Endothelial cell of umbilical vein (primary cell): ENCODE results near the gene SOX30. TPM values are rescaled to one million over a fixed set of nuclear protein-coding genes. Genes with fewer than 3 reads are reported as not detected.

Experiments
- BruUV-seq: library from RNA; stranded (reverse); fragments of 400-500 nt; replicated peaks from 2 replicates; lab custom pipeline; 2021; lab: Mats Ljungman, UMichigan
- CTCF ChIA-PET: fragments of 300-600, 350-600 bp; sonication (Branson Sonifier 250); formaldehyde crosslinking; loops from one replicate; lab custom pipeline; 2021; ENCODE audit warnings: antibody characterized with exemption, inconsistent platforms; lab: Charles Lee
- POLR2A ChIA-PET: fragments of 300-600, 350-600 bp; sonication (Branson Sonifier 250); formaldehyde crosslinking; loops from one replicate; lab custom pipeline; 2021; ENCODE audit warnings: antibody characterized with exemption, inconsistent platforms; lab: Charles Lee
- DNase-seq: peaks from one replicate; pipeline ENCODE4 v3.0.0-alpha.2; 2011; ENCODE audit warnings: low read depth, low spot score
- FAIRE-seq: peaks from 2 replicates; lab custom pipeline; 2011; peaks lifted over from hg19 to GRCh38; lab: Jason Lieb, UNC
- H2AFZ ChIP-seq: 2 replicates; pipeline ENCODE4 v1.6.0; 2012; ENCODE audit warnings: low read depth, low read length, control low read depth, inconsistent platforms
- H3K27ac ChIP-seq: 2 replicates; pipeline ENCODE4 v1.5.1; 2011; ENCODE audit warnings: low read depth, mild to moderate bottlenecking, control low read depth, low read length, moderate library complexity; ENCODE audit not compliant: insufficient read depth
- H3K27me3 ChIP-seq, 2 experiments: 2 replicates each; pipeline versions ENCODE4 v1.6.0 to v1.6.1; 2011; ENCODE audit warnings: low read length in 2 of 2, mixed read lengths in 1 of 2; ENCODE audit not compliant: control insufficient read depth in 2 of 2, insufficient read depth in 2 of 2
- H3K36me3 ChIP-seq, 2 experiments: 2 replicates in 1 of 2; 3 replicates in 1 of 2; pipeline ENCODE4 v1.5.1; 2011; ENCODE audit warnings: low read length in 2 of 2, mild to moderate bottlenecking in 1 of 2, moderate library complexity in 1 of 2; ENCODE audit not compliant: control insufficient read depth in 2 of 2, insufficient read depth in 2 of 2; ENCODE audit errors: extremely low read depth in 1 of 2
- H3K4me1 ChIP-seq: 3 replicates; pipeline ENCODE4 v1.5.1; 2011; ENCODE audit warnings: mild to moderate bottlenecking, low read length; ENCODE audit not compliant: control insufficient read depth, insufficient read depth; ENCODE audit errors: extremely low read depth
- H3K4me2 ChIP-seq: 2 replicates; pipeline ENCODE4 v1.6.1; 2011; ENCODE audit warnings: low read length, control low read depth, mixed read lengths; ENCODE audit not compliant: insufficient read depth
- H3K4me3 ChIP-seq, 3 experiments: fragments of 200-600 bp in 1 of 3; sonication (generic), shearing (Covaris generic) in 1 of 3; replicated peaks in 1 of 3; 2 replicates each; pipeline ENCODE4 v1.5.1; 2011 to 2016; ENCODE audit warnings: control low read depth in 3 of 3, low read length in 3 of 3, mild to moderate bottlenecking in 2 of 3, inconsistent platforms in 1 of 3, low read depth in 1 of 3, moderate library complexity in 1 of 3; ENCODE audit not compliant: insufficient read depth in 1 of 3
- H3K79me2 ChIP-seq: 2 replicates; pipeline ENCODE4 v1.6.0; 2012; ENCODE audit warnings: low read length, inconsistent platforms; ENCODE audit not compliant: control insufficient read depth, insufficient read depth
- H3K9ac ChIP-seq: replicated peaks from 2 replicates; pipeline ENCODE3; 2011; ENCODE audit warnings: low read length, control low read depth; ENCODE audit not compliant: insufficient read depth; ENCODE audit errors: extremely low read depth
- H3K9me1 ChIP-seq: replicated peaks from 3 replicates; pipeline ENCODE4 v1.6.0; 2011; ENCODE audit warnings: mild to moderate bottlenecking, low read length; ENCODE audit not compliant: control insufficient read depth, insufficient read depth; ENCODE audit errors: extremely low read depth
- H3K9me3 ChIP-seq: replicated peaks from 2 replicates; pipeline ENCODE4 v1.5.1; 2012; ENCODE audit warnings: low read length, inconsistent platforms; ENCODE audit not compliant: control insufficient read depth, insufficient read depth
- H4K20me1 ChIP-seq: replicated peaks from 2 replicates; pipeline ENCODE3; 2011; ENCODE audit warnings: mild to moderate bottlenecking, low read length; ENCODE audit not compliant: control insufficient read depth, insufficient read depth; ENCODE audit errors: extremely low read depth
- CTCF ChIP-seq, 2 donors: IDR thresholded peaks; 1 replicate in 1 of 2; 2 replicates in 1 of 2; pipeline ENCODE4 v1.5.1; 2011; ENCODE audit warnings: low read length in 2 of 2, mild to moderate bottlenecking in 2 of 2, moderate library complexity in 2 of 2, control low read depth in 1 of 2, inconsistent platforms in 1 of 2, low read depth in 1 of 2; ENCODE audit not compliant: insufficient read depth in 1 of 2; ENCODE audit errors: extremely low read depth in 1 of 2
- FOS ChIP-seq: IDR thresholded peaks from 2 replicates; pipeline ENCODE4 v1.6.1; 2011; ENCODE audit warnings: mild to moderate bottlenecking, low read length, moderate library complexity, borderline replicate concordance; ENCODE audit not compliant: insufficient read depth
- GATA2 ChIP-seq: IDR thresholded peaks from 2 replicates; pipeline ENCODE4 v1.7.0; 2011; ENCODE audit warnings: low read depth, mild to moderate bottlenecking, moderate library complexity, mixed read lengths, low read length; ENCODE audit not compliant: insufficient read length, insufficient read depth
- JUN ChIP-seq: IDR thresholded peaks from 2 replicates; pipeline ENCODE4 v1.6.1; 2011; ENCODE audit warnings: borderline replicate concordance, low read depth; ENCODE audit not compliant: insufficient read length, insufficient read depth
- MAX ChIP-seq: IDR thresholded peaks from 2 replicates; pipeline ENCODE4 v1.6.1; 2011; ENCODE audit not compliant: insufficient read depth, insufficient read length
- POLR2A ChIP-seq: IDR thresholded peaks from 2 replicates; pipeline ENCODE4 v1.6.1; 2012; ENCODE audit warnings: low read depth, mild to moderate bottlenecking, control low read depth, low read length
- POLR2AphosphoS5 ChIP-seq: IDR thresholded peaks from 2 replicates; pipeline ENCODE4 v1.6.1; 2012; ENCODE audit warnings: low read depth, mild to moderate bottlenecking, control low read depth, low read length, moderate library complexity; ENCODE audit not compliant: insufficient read depth
- dilution Hi-C: fragments of 300-500 bp; cut with MboI; formaldehyde crosslinking; loops from one replicate; pipeline ENCODE4 v1.15.0; 2019; ENCODE audit warnings: low sequenced_read_pairs; ENCODE audit not compliant: extremely low pct_ligation_motif_present
- intact Hi-C: fragments of 100-400 bp; cut with micrococcal nuclease; formaldehyde crosslinking; loops from one replicate; pipeline ENCODE4 v1.10.0; 2022
- polyA plus RNA-seq, 4 experiments: library from polyadenylated mRNA; depleted of rRNA in 3 of 4; stranded (reverse) in 3 of 4; unstranded in 1 of 4; fragments of >200 nt; gene quantifications; 2 replicates each; pipeline versions ENCODE4 v1.2.1 to v1.2.3, GENCODE V29; 2011 to 2012; ENCODE audit warnings: missing spikeins in 1 of 4
- total RNA-seq: library from RNA; stranded (reverse); gene quantifications from 2 replicates; pipeline ENCODE4 v1.2.3, GENCODE V29; 2021

The SOX30 gene
- total and polyA plus RNA-seq, 2 donors (not counting 3 experiments of a cell fraction or from before 2014, with no cell fraction given) = not detected

- intact Hi-C loops = no loop called here
- no TSS peak for BruUV-seq
Measured at GRCh38 chr5:157599565-157599964, 52.7 kb downstream of the SOX30 start.

More at GRCh38 chr5:157599565-157599964, 52.7 kb downstream of the SOX30 start:
- FAIRE-seq (no peak), DNase-seq (no peak)
- H3K9me3 ChIP-seq = no peaks in the 10 kb centered on the region
- no peak overlapping the region for H3K4me3 ChIP-seq
- dilution Hi-C loops = no loop called here
- TF ChIP-seq GATA2 = no peak
- TF ChIP-seq POLR2A = no peak
- no peak for TF ChIP-seq POLR2AphosphoS5
- no peak for TF ChIP-seq JUN
- no peak for TF ChIP-seq CTCF (IDR thresholded peaks at IDR 0.05; ENCODE audit: extremely low read depth in 1 of 2, insufficient read depth in 1 of 2, low read depth in 1 of 2, low read length in 2 of 2)
- TF ChIP-seq MAX = no peak
- TF ChIP-seq FOS = no peak
- no peak overlapping the region for H2AFZ ChIP-seq
- no peaks in the 10 kb centered on the region for H3K9me1 ChIP-seq
- POLR2A ChIA-PET = no interaction called here
- H3K4me2 ChIP-seq = no peak overlapping the region
- H3K36me3 ChIP-seq = no peaks in the 10 kb centered on the region
- no peaks in the 10 kb centered on the region for H3K27me3 ChIP-seq
- no peak overlapping the region for H3K27ac ChIP-seq
- peaks cover 24% of the 10 kb centered on the region for H3K4me1 ChIP-seq
- H3K79me2 ChIP-seq = no peaks in the 10 kb centered on the region
- H4K20me1 ChIP-seq = no peaks in the 10 kb centered on the region
- CTCF ChIA-PET = no interaction called here
- no peak overlapping the region for H3K9ac ChIP-seq
